IMR-90 (cell line): ENCODE results near the gene FOXN3. TPM values are rescaled to one million over a fixed set of nuclear protein-coding genes. Genes with fewer than 3 reads are reported as not detected.

Experiments used
- ATAC-seq: fragments of 200-7000 bp; cut with Tn5 transposase; 2 replicates; pipeline ENCODE4 v1.9.1; 2020; ENCODE audit warnings: low read depth, mild to moderate bottlenecking, moderate library complexity
- BruUV-seq: library from RNA; stranded (reverse); fragments of 400-500 nt; replicated peaks from 2 replicates; lab custom pipeline; 2021; lab: Mats Ljungman, UMichigan
- CTCF ChIA-PET: fragments of 300-600 bp; formaldehyde crosslinking; extraction: SDS; loops from one replicate; lab custom pipeline; 2021; ENCODE audit warnings: antibody characterized with exemption; lab: Yijun Ruan, JAX
- POLR2A ChIA-PET: fragments of 300-600 bp; sonication (Branson Sonifier 250); formaldehyde crosslinking; loops from one replicate; lab custom pipeline; 2022; ENCODE audit warnings: antibody characterized with exemption; ENCODE audit not compliant: unreplicated experiment; lab: Charles Lee
- DNase-seq: peaks from one replicate; pipeline ENCODE4 v3.0.0; 2013
- H2AFZ ChIP-seq: replicated peaks from 2 replicates; pipeline ENCODE3; 2013; ENCODE audit warnings: low read length, mild to moderate bottlenecking; ENCODE audit not compliant: poor library complexity
- H2AK5ac ChIP-seq: 2 replicates; pipeline ENCODE4 v1.6.1; 2013; ENCODE audit warnings: low read depth, low read length, inconsistent platforms
- H2AK9ac ChIP-seq: replicated peaks from 2 replicates; pipeline ENCODE3; 2013; ENCODE audit warnings: mild to moderate bottlenecking, low read depth, low read length, moderate library complexity; ENCODE audit not compliant: poor library complexity
- H2BK120ac ChIP-seq: 2 replicates; pipeline ENCODE4 v1.6.1; 2013; ENCODE audit warnings: low read depth, low read length, inconsistent platforms
- H2BK15ac ChIP-seq: 3 replicates; pipeline ENCODE4 v1.6.1; 2013; ENCODE audit warnings: low read depth, low read length, inconsistent platforms
- H2BK20ac ChIP-seq: 2 replicates; pipeline ENCODE4 v1.6.1; 2013; ENCODE audit warnings: low read depth, mild to moderate bottlenecking, inconsistent platforms, low read length, moderate library complexity
- H2BK5ac ChIP-seq: 2 replicates; pipeline ENCODE4 v1.6.1; 2013; ENCODE audit warnings: mild to moderate bottlenecking, low read depth, low read length, inconsistent platforms; ENCODE audit not compliant: poor library complexity, severe bottlenecking
- H3K14ac ChIP-seq: replicated peaks from 2 replicates; pipeline ENCODE4 v1.6.1; 2013; ENCODE audit warnings: low read depth, low read length, inconsistent platforms
- H3K18ac ChIP-seq: 2 replicates; pipeline ENCODE4 v1.6.1; 2013; ENCODE audit warnings: low read depth, low read length, control low read depth
- H3K23ac ChIP-seq: 2 replicates; pipeline ENCODE4 v1.6.1; 2013; ENCODE audit warnings: low read depth, low read length, inconsistent platforms
- H3K27ac ChIP-seq: 2 replicates; pipeline ENCODE4 v1.5.1; 2013; ENCODE audit warnings: mild to moderate bottlenecking, control low read depth, low read length; ENCODE audit not compliant: insufficient read depth
- H3K27me3 ChIP-seq: 2 replicates; pipeline ENCODE4 v1.6.1; 2013; ENCODE audit warnings: low read length; ENCODE audit not compliant: control insufficient read depth, insufficient read depth
- H3K36me3 ChIP-seq: 2 replicates; pipeline ENCODE4 v1.6.1; 2013; ENCODE audit warnings: low read length, mixed read lengths; ENCODE audit not compliant: control insufficient read depth, insufficient read depth
- H3K4ac ChIP-seq: 2 replicates; pipeline ENCODE4 v1.6.1; 2013; ENCODE audit warnings: low read depth, low read length, inconsistent platforms
- H3K4me1 ChIP-seq: 2 replicates; pipeline ENCODE4 v1.6.1; 2013; ENCODE audit warnings: low read length, mixed read lengths; ENCODE audit not compliant: control insufficient read depth, insufficient read depth
- H3K4me2 ChIP-seq: 2 replicates; pipeline ENCODE4 v1.6.1; 2013; ENCODE audit warnings: low read depth, mild to moderate bottlenecking, control low read depth, low read length, moderate library complexity
- H3K4me3 ChIP-seq: 2 replicates; pipeline ENCODE4 v1.5.1; 2013; ENCODE audit warnings: low read depth, mild to moderate bottlenecking, control low read depth, low read length, moderate library complexity; ENCODE audit not compliant: insufficient read depth
- H3K56ac ChIP-seq: 2 replicates; pipeline ENCODE4 v1.6.1; 2013; ENCODE audit warnings: low read length, inconsistent platforms; ENCODE audit not compliant: insufficient read depth; ENCODE audit errors: extremely low read depth
- H3K79me1 ChIP-seq, 2 experiments: 2 replicates each; pipeline ENCODE4 v1.6.1; 2013; ENCODE audit warnings: low read length in 2 of 2, inconsistent platforms in 1 of 2, low read depth in 1 of 2
- H3K9ac ChIP-seq: 2 replicates; pipeline ENCODE4 v1.6.1; 2013; ENCODE audit warnings: low read depth, low read length, control low read depth
- H3K9me1 ChIP-seq: 2 replicates; pipeline ENCODE4 v1.6.1; 2013; ENCODE audit warnings: low read length, inconsistent platforms; ENCODE audit not compliant: insufficient read depth
- H3K9me3 ChIP-seq: 2 replicates; pipeline ENCODE4 v1.6.1; 2013; ENCODE audit warnings: low read length; ENCODE audit not compliant: control insufficient read depth, insufficient read depth
- H4K20me1 ChIP-seq: 2 replicates; pipeline ENCODE4 v1.6.1; 2013; ENCODE audit warnings: low read length, inconsistent platforms; ENCODE audit not compliant: insufficient read depth
- H4K5ac ChIP-seq: 2 replicates; pipeline ENCODE4 v1.6.1; 2013; ENCODE audit warnings: mild to moderate bottlenecking, low read depth, low read length, control low read depth
- H4K8ac ChIP-seq, 2 experiments: 2 replicates each; pipeline ENCODE4 v1.6.1; 2013; ENCODE audit warnings: low read depth in 2 of 2, low read length in 2 of 2, control low read depth in 1 of 2, inconsistent platforms in 1 of 2
- H4K91ac ChIP-seq: 2 replicates; pipeline ENCODE4 v1.6.1; 2013; ENCODE audit warnings: low read depth, low read length, inconsistent platforms; ENCODE audit not compliant: insufficient read depth
- BHLHE40 ChIP-seq: fragments of 150-350 bp; IDR thresholded peaks from 2 replicates; pipeline ENCODE4 v1.6.1; 2016; ENCODE audit warnings: mild to moderate bottlenecking, low read depth, low read length
- ELK1 ChIP-seq: fragments of 150-350 bp; IDR thresholded peaks from 2 replicates; pipeline ENCODE4 v1.6.1; 2016; ENCODE audit warnings: low read depth, mild to moderate bottlenecking, low read length, moderate library complexity, borderline replicate concordance
- MAFK ChIP-seq: IDR thresholded peaks from 2 replicates; pipeline ENCODE4 v1.6.1; 2012; ENCODE audit warnings: low read depth, low read length, improper control_type of control experiment
- RAD21 ChIP-seq: IDR thresholded peaks from 2 replicates; pipeline ENCODE4 v1.6.1; 2012; ENCODE audit warnings: low read length, improper control_type of control experiment
- SMC3 ChIP-seq: fragments of 150-350 bp; IDR thresholded peaks from 2 replicates; pipeline ENCODE4 v1.6.1; 2016; ENCODE audit warnings: low read depth, mild to moderate bottlenecking, antibody characterized with exemption, low read length, moderate library complexity
- USF2 ChIP-seq: fragments of 150-350 bp; IDR thresholded peaks from 2 replicates; pipeline ENCODE4 v1.6.1; 2017; ENCODE audit warnings: mild to moderate bottlenecking, antibody characterized with exemption, low read length, low read depth
- WGBS, 2 experiments: methylation state at CpG; one replicate each; pipeline versions ENCODE4 v1.1.5 to v1.1.7; 2013; ENCODE audit warnings: missing lambda C conversion rate in 2 of 2; ENCODE audit not compliant: insufficient read length in 1 of 2; ENCODE audit errors: extremely low coverage in 2 of 2; 5-methylcytosine and 5-hydroxymethylcytosine counted together
- dilution Hi-C: fragments of 300-500 bp; cut with HindIII; formaldehyde crosslinking; loops from one replicate; pipeline ENCODE4 v1.14.3; 2018; ENCODE audit warnings: low sequenced_read_pairs; ENCODE audit not compliant: unreplicated experiment
- in situ Hi-C: fragments of 300-500 bp; cut with MboI; formaldehyde crosslinking; loops from 3 replicates; pipeline ENCODE4 v1.14.3; 2019; ENCODE audit warnings: low sequenced_read_pairs, inconsistent platforms, mixed read lengths
- intact Hi-C: fragments of 100-400 bp; cut with micrococcal nuclease; formaldehyde crosslinking; loops from 2 replicates; pipeline ENCODE4 v1.10.0; 2022
- polyA plus RNA-seq, 3 experiments: library from polyadenylated mRNA; depleted of rRNA; stranded (reverse); fragments of >200 nt; gene quantifications; 2 replicates each; pipeline ENCODE4 v1.2.3, GENCODE V29; 2012; ENCODE audit warnings: low replicate concordance in 1 of 3
- total RNA-seq: library from RNA; depleted of rRNA; stranded (reverse); fragments of >200 nt; gene quantifications from 2 replicates; pipeline ENCODE4 v1.2.3, GENCODE V29; 2012

The FOXN3 gene
- total and polyA plus RNA-seq, 2 of the 4 experiments (the other 2 are of a cell fraction) = 22.6 to 33.7 TPM

GRCh38 chr14:89465876-89466275, 48.8 kb upstream of the FOXN3 start:
- CTCF ChIA-PET = no interaction called here
- dilution Hi-C loops (no loop called here), in situ Hi-C loops (no loop called here), intact Hi-C loops (no loop called here)
- no peaks in the 10 kb centered on the region for H3K27me3 ChIP-seq
- H3K14ac ChIP-seq = no peak overlapping the region
- H3K18ac ChIP-seq = no peak overlapping the region
- H4K8ac ChIP-seq = no peak overlapping the region
- no peak overlapping the region for H4K91ac ChIP-seq
- H3K36me3 ChIP-seq = peaks cover 5% of the 10 kb centered on the region
- no peak overlapping the region for H3K4ac ChIP-seq
- ATAC-seq (no peak), DNase-seq (no peak)
- H2AK9ac ChIP-seq = no peak overlapping the region
- H3K27ac ChIP-seq = no peak overlapping the region
- H2BK120ac ChIP-seq = no peak overlapping the region
- H2BK5ac ChIP-seq = no peak overlapping the region
- no peak overlapping the region for H3K56ac ChIP-seq
- no peak overlapping the region for H2BK15ac ChIP-seq
- H3K23ac ChIP-seq = no peak overlapping the region
- no peak overlapping the region for H3K4me2 ChIP-seq
- peaks cover 10 to 20% of the 10 kb centered on the region in 2 experiments for H3K79me1 ChIP-seq
- H3K9me3 ChIP-seq = no peaks in the 10 kb centered on the region
- POLR2A ChIA-PET = no interaction called here
- no peak overlapping the region for H3K9ac ChIP-seq
- H3K4me1 ChIP-seq = no peaks in the 10 kb centered on the region
- no peak overlapping the region for H2AFZ ChIP-seq
- H4K5ac ChIP-seq = no peak overlapping the region
- no peak overlapping the region for H2AK5ac ChIP-seq
- H3K4me3 ChIP-seq = no peak overlapping the region
- no peak overlapping the region for H2BK20ac ChIP-seq
- H3K9me1 ChIP-seq = peaks cover 4% of the 10 kb centered on the region
- TF ChIP-seq SMC3 = no peak
- no peak for TF ChIP-seq USF2
- TF ChIP-seq MAFK = no peak
- no peak for TF ChIP-seq RAD21
- no peak for TF ChIP-seq ELK1
- TF ChIP-seq BHLHE40 = no peak
- peaks cover 4% of the 10 kb centered on the region; the same call in 1 of the 2 replicates for H4K20me1 ChIP-seq
- 62% methylated on average over 4 of the region's 5 CpGs; no CpG with 5 or more reads in 1 of the 2 experiments for WGBS, 2 experiments
- BruUV-seq = no TSS peak
